Measurements from ENCODE around the gene STK38. TPM values are rescaled to one million over a fixed set of nuclear protein-coding genes. Genes with fewer than 3 reads are reported as not detected.
A peak's percentile ranks its signal among the peaks of the same experiment; 100 is the strongest.
"Not testable (repeated sequence)": the region's sequence is repeated elsewhere in the genome, so short reads cannot be mapped to it uniquely, and the experiment has no call there.

The STK38 gene
- total RNA-seq (100 to 1,000 TPM; 151 to 163 TPM), polyA plus RNA-seq (10 to 100 TPM; 46.4 to 79.6 (median 52.8) TPM), total RNA-seq (56.5 to 360 (median 250) reads per million in 6 experiments)

DNA sequence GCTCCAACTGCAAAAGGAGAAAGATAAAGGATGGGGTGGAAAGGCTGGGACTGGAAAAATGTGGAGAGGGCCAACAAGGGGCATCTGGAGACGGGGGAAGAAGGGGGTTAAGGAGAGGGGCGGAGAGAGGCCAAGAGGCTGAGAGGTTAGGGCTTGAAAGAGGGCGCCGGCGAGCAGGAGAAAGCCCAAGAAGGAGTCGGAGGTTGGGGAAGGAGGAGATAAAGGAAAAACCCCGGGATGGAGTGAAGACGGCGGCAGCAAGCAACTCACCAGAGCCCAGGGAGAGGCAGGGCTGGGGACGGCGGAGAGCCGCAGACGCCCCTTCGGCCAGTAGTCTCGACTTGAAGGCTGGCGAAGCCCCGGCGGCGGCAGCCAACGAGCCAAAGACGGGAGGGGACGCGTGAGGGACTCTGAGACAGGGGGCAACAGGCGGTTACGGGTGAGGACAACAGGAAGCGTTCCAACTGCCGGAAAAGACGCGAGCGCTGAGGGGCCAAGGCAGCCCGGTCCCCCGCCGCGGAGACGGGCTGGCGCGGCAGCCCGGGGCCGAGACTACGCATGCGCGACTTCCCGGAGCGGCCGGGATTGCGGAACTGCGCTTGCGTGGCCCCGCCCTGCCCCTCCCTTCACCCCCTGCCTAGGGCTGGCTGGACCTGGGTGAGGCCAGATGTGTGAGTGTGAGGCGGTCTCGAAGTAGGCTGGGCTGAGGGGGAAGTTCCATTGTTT, at the start of gene STK38:
TSS of gene STK38 (minus strand) at position 560 of the 726 bp plus-strand sequence. CDS start 7,277 bp downstream, outside the sequence.
- peak; percentile 82 to 95 (median 90) for DNase-seq
- peak within 1 kb of the TSS; percentile 93 to 100 (median 99) for H3K4me3 Mint-ChIP-seq
- POLR2A ChIA-PET, result interaction anchor here (0.7 to 13.0 kb wide), 6 partner anchors 11 to 104 kb away, joined by 3 to 353 read pairs (median 4); partner anchors contain the start of genes KCTD20 and SRSF3
- peaks cover 0 to 2% (median 0%) of the 10 kb centered on the region in 9 donors for H3K9me3 Mint-ChIP-seq
- H3K27ac Mint-ChIP-seq, result peak within 1 kb of the TSS; percentile 96 to 99 (median 98)
- peak; percentile 69 to 78 for ATAC-seq
- peaks cover 6 to 14% (median 13%) of the 10 kb centered on the region in 3 donors for H3K36me3 Mint-ChIP-seq
- no peaks in the 10 kb centered on the region for H3K27me3 Mint-ChIP-seq
- peaks cover 12 to 54% (median 41%) of the 10 kb centered on the region in 4 donors for H3K4me1 Mint-ChIP-seq

GRCh38 chr6:36596356-36596755, 49.1 kb upstream of the STK38 start:
- DNase-seq, result peak in 1 of 10 donors; percentile 38
- peak overlapping the region; percentile 89 to 100 (median 98) for H3K4me3 Mint-ChIP-seq
- peaks cover 0 to 4% (median 0%) of the 10 kb centered on the region in 5 donors for H3K27me3 Mint-ChIP-seq
- H3K4me1 Mint-ChIP-seq, result peaks cover 27 to 66% (median 60%) of the 10 kb centered on the region in 4 donors
- H3K36me3 Mint-ChIP-seq, result peaks cover 48 to 68% (median 63%) of the 10 kb centered on the region in 3 donors
- H3K27ac Mint-ChIP-seq, result peak overlapping the region; percentile 92 to 100 (median 99)
- POLR2A ChIA-PET, result interaction anchor here (0.6 to 13.3 kb wide), 17 partner anchors 13 to 569 kb away, joined by 3 to 353 read pairs (median 4); partner anchors contain the start of genes CDKN1A, MAPK14 and STK38
- peaks cover 0 to 5% (median 0%) of the 10 kb centered on the region in 9 donors for H3K9me3 Mint-ChIP-seq
- no peak for ATAC-seq

GRCh38 chr6:36594816-36595643, 47.8 kb upstream of the STK38 start:
- peaks cover 44 to 55% (median 53%) of the 10 kb centered on the region in 3 donors for H3K36me3 Mint-ChIP-seq

DNA sequence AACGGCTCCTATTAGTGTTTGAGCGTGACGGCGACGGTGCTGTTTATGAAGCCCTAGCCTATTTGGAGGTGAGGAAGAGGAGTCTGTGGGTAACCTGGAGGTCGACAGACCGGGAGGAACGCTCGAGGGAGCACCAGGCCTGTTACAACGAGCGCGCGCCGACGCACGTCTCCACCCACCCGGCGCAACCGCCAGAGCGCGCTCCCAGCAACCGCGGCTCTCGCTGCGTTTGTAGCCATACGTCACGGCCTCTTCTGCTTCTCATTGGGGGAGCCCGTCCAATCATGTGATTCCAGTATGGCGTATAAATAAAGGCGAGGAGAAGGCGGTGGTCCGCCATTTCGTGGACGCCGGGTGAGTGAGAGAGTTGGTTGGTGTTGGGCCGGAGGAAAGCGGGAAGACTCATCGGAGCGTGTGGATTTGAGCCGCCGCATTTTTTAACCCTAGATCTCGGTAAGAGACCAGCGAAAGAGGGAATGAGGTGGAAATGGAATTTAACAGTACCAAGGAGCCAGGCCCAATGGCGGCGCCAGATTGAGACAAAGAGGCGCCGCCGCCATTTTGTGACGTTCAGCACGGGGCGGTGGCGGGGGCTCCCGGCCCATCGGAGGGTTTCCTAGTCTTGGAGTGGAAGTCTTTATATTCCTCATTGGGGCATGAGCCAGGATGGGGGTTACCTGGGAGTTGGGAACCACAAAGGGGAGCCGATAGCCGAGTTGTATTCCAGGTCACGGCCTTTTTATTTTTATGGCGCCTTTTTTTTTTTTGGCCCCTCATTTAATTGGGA, 46.9 kb upstream of the STK38 start, which contains the start of gene SRSF3:
TSS of gene SRSF3 (plus strand) at position 334 of the 787 bp plus-strand sequence. CDS start 2,401 bp downstream, outside the sequence.
- Mint-ChIP-seq H3K27me3 (peaks cover 0 to 4% (median 0%) of the 10 kb centered on the region in 5 donors), H3K36me3 (peaks cover 37 to 47% (median 45%) of the 10 kb centered on the region in 3 donors), H3K4me1 (peaks cover 20 to 49% (median 42%) of the 10 kb centered on the region in 4 donors), H3K4me3 (peak within 1 kb of the TSS; percentile 89 to 100 (median 98)), H3K27ac (peak within 1 kb of the TSS; percentile 96 to 100 (median 100)), H3K9me3 (peaks cover 0 to 5% (median 0%) of the 10 kb centered on the region in 9 donors)
- peak; percentile 90 to 99 (median 97) for DNase-seq
- POLR2A ChIA-PET, result interaction anchor here (0.6 to 13.3 kb wide), 26 partner anchors 9 to 898 kb away, joined by 3 to 353 read pairs (median 4); partner anchors contain the start of genes CDKN1A, KCTD20 and STK38
- peak; percentile 84 to 87 for ATAC-seq

More at GRCh38 chr6:36594816-36595643, 47.8 kb upstream of the STK38 start:
- peaks cover 0 to 5% (median 0%) of the 10 kb centered on the region in 9 donors for H3K9me3 Mint-ChIP-seq
- POLR2A ChIA-PET, result interaction anchor here (0.5 to 13.3 kb wide), 22 partner anchors 8 to 897 kb away, joined by 3 to 353 read pairs (median 4); partner anchors contain the start of genes CDKN1A, KCTD20 and STK38
- peaks cover 0 to 4% (median 0%) of the 10 kb centered on the region in 5 donors for H3K27me3 Mint-ChIP-seq
- ATAC-seq (no peak), DNase-seq (peak in 5 of 10 donors; percentile 22 to 50 (median 46))
- H3K4me1 Mint-ChIP-seq, result peaks cover 25 to 57% (median 50%) of the 10 kb centered on the region in 4 donors
- H3K4me3 Mint-ChIP-seq, result peak overlapping the region; percentile 89 to 100 (median 98)
- H3K27ac Mint-ChIP-seq, result peak overlapping the region; percentile 96 to 100 (median 100)

DNA sequence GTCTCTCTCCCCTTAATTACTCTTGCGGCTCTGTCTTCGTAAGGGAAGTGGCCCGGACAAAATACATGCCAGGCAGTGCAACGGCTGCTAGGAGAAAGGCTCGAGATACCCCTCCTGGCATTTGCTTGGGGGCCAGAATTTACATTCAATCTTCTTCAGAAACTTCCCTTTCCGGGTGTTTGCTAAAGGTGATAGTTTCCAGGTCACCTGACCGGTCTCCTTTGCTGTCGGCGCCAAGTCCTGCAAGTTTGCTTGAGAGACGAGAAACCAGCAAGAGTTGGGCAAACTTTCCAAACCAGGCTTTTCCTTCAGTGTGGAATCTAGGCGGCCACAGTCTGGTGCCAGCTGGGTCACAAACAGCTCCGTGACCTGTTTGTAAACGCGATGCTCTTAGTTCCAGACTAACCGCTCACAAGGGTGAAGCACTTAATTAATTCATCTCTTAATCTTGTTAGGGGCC, 46.3 kb upstream of the STK38 start:
- Mint-ChIP-seq H3K27ac (peak overlapping the region; percentile 96 to 100 (median 100)), H3K36me3 (peaks cover 30 to 41% (median 39%) of the 10 kb centered on the region in 3 donors), H3K9me3 (peaks cover 0 to 5% (median 0%) of the 10 kb centered on the region in 9 donors), H3K4me3 (peak overlapping the region; percentile 89 to 100 (median 98)), H3K4me1 (peaks cover 16 to 43% (median 36%) of the 10 kb centered on the region in 4 donors), H3K27me3 (peaks cover 0 to 4% (median 0%) of the 10 kb centered on the region in 5 donors)
- DNase-seq (peak in 6 of 10 donors; percentile 31 to 69 (median 47)), ATAC-seq (peak; percentile 18 to 40)
- POLR2A ChIA-PET, result interaction anchor here (0.6 to 13.3 kb wide), 17 partner anchors 9 to 170 kb away, joined by 3 to 353 read pairs (median 4); partner anchors contain the start of genes CDKN1A and STK38

GRCh38 chr6:36592221-36592655, 45.0 kb upstream of the STK38 start:
- ATAC-seq (no peak), DNase-seq (peak in 1 of 10 donors; percentile 38)
- Mint-ChIP-seq H3K27me3 (peaks cover 0 to 4% (median 0%) of the 10 kb centered on the region in 5 donors), H3K4me1 (peaks cover 13 to 30% (median 24%) of the 10 kb centered on the region in 4 donors), H3K27ac (peak overlapping the region; percentile 94 to 100 (median 96)), H3K9me3 (peaks cover 0 to 5% (median 0%) of the 10 kb centered on the region in 9 donors), H3K4me3 (peak overlapping the region; percentile 55 to 87 (median 80)), H3K36me3 (peaks cover 24 to 28% (median 26%) of the 10 kb centered on the region in 3 donors)
- POLR2A ChIA-PET, result interaction anchor here (0.6 to 13.3 kb wide), 4 partner anchors 38 to 153 kb away, joined by 3 to 353 read pairs (median 6); partner anchors contain the start of gene STK38

- POLR2A ChIA-PET, result interaction anchor here (0.6 to 13.3 kb wide), 2 partner anchors 45 to 113 kb away, joined by 3 to 353 read pairs; partner anchors contain the start of gene STK38
- Mint-ChIP-seq H3K4me3 (no peak overlapping the region), H3K36me3 (peaks cover 8 to 10% (median 9%) of the 10 kb centered on the region in 3 donors), H3K27ac (peak overlapping the region in 3 of 10 donors; percentile 8 to 96 (median 41)), H3K9me3 (peaks cover 0 to 5% (median 0%) of the 10 kb centered on the region in 9 donors), H3K27me3 (peaks cover 0 to 4% (median 0%) of the 10 kb centered on the region in 5 donors), H3K4me1 (peaks cover 9 to 22% (median 18%) of the 10 kb centered on the region in 4 donors)
- DNase-seq (no peak), ATAC-seq (no peak)
Measured at GRCh38 chr6:36590237-36590636, 43.0 kb upstream of the STK38 start.

- not testable (repeated sequence) for ATAC-seq, H3K27me3 Mint-ChIP-seq, H3K9me3 Mint-ChIP-seq, H3K4me3 Mint-ChIP-seq, H3K36me3 Mint-ChIP-seq, DNase-seq
- Mint-ChIP-seq H3K27ac (peak overlapping the region in 1 of 10 donors; percentile 27), H3K4me1 (peaks cover 7 to 22% (median 15%) of the 10 kb centered on the region in 4 donors)
- POLR2A ChIA-PET, result interaction anchor here (0.5 to 0.7 kb wide), 2 partner anchors 33 to 166 kb away, joined by 3 to 4 read pairs; no protein-coding TSS in a partner anchor
Measured at GRCh38 chr6:36589025-36589400, 41.7 kb upstream of the STK38 start.

DNA sequence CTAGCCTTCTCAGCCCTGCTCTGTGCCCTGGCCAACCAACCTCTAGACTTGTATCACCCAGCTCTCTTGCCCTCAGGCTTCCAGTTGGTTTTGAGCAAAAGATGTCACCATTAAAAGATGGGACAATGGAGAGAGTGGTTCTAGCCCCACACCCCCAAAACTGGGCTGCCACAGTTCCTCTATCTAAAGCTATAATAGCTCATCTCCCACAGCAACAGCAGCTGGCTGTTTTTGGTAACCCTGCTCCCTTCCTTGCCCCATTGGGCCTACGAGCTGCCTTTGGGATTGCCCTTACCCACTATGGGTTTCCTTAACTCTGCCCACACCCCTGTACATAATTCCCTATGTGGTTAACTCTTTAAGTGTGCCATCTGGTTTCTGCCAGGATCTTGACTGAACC, 39.3 kb upstream of the STK38 start:
- ATAC-seq (no peak), DNase-seq (no peak)
- H3K36me3 Mint-ChIP-seq, result no peaks in the 10 kb centered on the region
- POLR2A ChIA-PET, result interaction anchor here (0.6 to 0.9 kb wide), 2 partner anchors 12 to 19 kb away, joined by 3 to 4 read pairs; no protein-coding TSS in a partner anchor
- H3K27me3 Mint-ChIP-seq, result no peaks in the 10 kb centered on the region
- H3K27ac Mint-ChIP-seq, result peak overlapping the region in 1 of 10 donors; percentile 20
- no peaks in the 10 kb centered on the region for H3K9me3 Mint-ChIP-seq
- H3K4me1 Mint-ChIP-seq, result peaks cover 0 to 5% (median 3%) of the 10 kb centered on the region in 4 donors
- no peak overlapping the region for H3K4me3 Mint-ChIP-seq

GRCh38 chr6:36581716-36582115, 34.4 kb upstream of the STK38 start:
- no peak overlapping the region for H3K27ac Mint-ChIP-seq
- POLR2A ChIA-PET, result interaction anchor here (0.6 to 2.0 kb wide), 3 partner anchors 12 to 38 kb away, joined by 4 to 10 read pairs (median 6); no protein-coding TSS in a partner anchor
- H3K4me3 Mint-ChIP-seq, result no peak overlapping the region
- H3K36me3 Mint-ChIP-seq, result no peaks in the 10 kb centered on the region
- no peaks in the 10 kb centered on the region for H3K9me3 Mint-ChIP-seq
- no peaks in the 10 kb centered on the region for H3K27me3 Mint-ChIP-seq
- peaks cover 0 to 9% (median 7%) of the 10 kb centered on the region in 4 donors for H3K4me1 Mint-ChIP-seq
- DNase-seq (no peak), ATAC-seq (no peak)

Data from naive thymus-derived CD8-positive, alpha-beta T cell (primary cell).